ENCODE data around the gene ATP9A. TPM values are rescaled to one million over a fixed set of nuclear protein-coding genes. Genes with fewer than 3 reads are reported as not detected.
"Not testable (repeated sequence)": the region's sequence is repeated elsewhere in the genome, so short reads cannot be mapped to it uniquely, and the experiment has no call there.

Gene ATP9A
- polyA plus RNA-seq, 1 experiment: 35.3 TPM

DNA sequence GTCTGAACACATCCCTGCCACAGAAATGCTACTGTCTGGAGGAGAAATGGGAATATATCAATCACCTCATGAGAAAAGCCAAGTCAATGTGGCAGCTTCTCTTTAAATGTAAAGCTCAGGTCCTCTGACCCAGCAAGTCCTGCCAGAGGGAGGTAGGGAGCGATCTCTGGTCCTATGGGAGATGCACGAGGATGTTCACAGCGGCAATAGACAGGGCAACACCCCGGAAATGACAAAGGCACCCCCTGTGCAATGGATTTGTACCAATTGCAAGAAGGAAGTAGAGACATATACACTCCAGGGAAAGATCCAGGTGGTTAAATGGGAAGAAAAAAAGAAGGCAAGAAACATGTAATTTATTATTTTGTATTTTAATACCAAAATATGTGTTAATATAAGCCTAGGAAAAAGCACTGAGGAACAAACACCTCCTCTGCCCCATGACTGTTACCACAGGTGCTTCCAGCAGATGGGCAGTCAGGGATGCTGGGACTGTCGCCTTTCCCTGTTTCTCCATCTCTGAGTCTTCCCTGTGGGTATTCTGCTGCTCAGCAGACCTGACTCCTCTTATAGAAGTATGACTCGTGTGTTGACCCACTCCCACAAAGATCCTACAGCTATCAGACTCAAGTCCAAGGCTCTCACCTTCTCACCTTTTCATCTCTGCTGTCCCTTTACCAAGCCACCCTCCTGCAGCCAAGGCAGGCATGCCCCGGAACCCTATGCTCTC lies 20.8 kb downstream of the ATP9A start:
- Histone ChIP-seq H3K27me3 (ENCODE audit: control insufficient read depth, insufficient read depth, low read length) (no peaks in the 10 kb centered on the region), H3K27ac (ENCODE audit: low read depth, low read length) (peak overlapping the region; percentile 31), H3K9me3 (ENCODE audit: control insufficient read depth, insufficient read depth, low read length) (no peaks in the 10 kb centered on the region), H3K4me3 (ENCODE audit: low read depth, low read length) (no peak overlapping the region)
- ChIA-PET CTCF (no interaction called here), POLR2A (no interaction called here)
- TF ChIP-seq, protein P1, sequence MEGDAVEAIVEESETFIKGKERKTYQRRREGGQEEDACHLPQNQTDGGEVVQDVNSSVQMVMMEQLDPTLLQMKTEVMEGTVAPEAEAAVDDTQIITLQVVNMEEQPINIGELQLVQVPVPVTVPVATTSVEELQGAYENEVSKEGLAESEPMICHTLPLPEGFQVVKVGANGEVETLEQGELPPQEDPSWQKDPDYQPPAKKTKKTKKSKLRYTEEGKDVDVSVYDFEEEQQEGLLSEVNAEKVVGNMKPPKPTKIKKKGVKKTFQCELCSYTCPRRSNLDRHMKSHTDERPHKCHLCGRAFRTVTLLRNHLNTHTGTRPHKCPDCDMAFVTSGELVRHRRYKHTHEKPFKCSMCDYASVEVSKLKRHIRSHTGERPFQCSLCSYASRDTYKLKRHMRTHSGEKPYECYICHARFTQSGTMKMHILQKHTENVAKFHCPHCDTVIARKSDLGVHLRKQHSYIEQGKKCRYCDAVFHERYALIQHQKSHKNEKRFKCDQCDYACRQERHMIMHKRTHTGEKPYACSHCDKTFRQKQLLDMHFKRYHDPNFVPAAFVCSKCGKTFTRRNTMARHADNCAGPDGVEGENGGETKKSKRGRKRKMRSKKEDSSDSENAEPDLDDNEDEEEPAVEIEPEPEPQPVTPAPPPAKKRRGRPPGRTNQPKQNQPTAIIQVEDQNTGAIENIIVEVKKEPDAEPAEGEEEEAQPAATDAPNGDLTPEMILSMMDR (IDR thresholded peaks at IDR 0.05; ENCODE audit: low read depth, low read length): no peak
- no peak for DNase-seq (ENCODE audit: low read depth, low spot score)

DNA sequence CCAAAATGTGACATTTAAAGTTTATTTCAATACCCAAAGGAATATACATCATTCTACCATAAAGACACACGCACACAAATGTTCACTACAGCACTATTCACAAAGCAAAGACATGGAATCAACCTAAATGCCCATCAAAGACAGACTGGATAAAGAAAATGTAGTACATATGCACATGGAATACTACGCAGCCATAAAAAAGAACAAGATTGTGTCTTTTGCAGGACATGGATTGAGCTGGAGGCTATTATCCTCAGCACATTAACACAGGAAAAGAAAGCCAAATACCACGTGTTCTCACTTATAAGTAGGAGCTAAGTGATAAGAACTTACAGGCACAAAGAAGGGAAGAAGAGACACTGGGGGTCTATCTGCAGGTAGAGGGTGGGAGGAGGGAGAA lies 22.4 kb downstream of the ATP9A start:
- Histone ChIP-seq H3K27me3 (ENCODE audit: control insufficient read depth, insufficient read depth, low read length) (no peaks in the 10 kb centered on the region), H3K9me3 (ENCODE audit: control insufficient read depth, insufficient read depth, low read length) (no peaks in the 10 kb centered on the region), H3K27ac (ENCODE audit: low read depth, low read length) (no peak overlapping the region), H3K4me3 (ENCODE audit: low read depth, low read length) (no peak overlapping the region)
- DNase-seq (ENCODE audit: low read depth, low spot score): no peak
- ChIA-PET POLR2A (no interaction called here), CTCF (no interaction called here)
- TF ChIP-seq, protein P1 (IDR thresholded peaks at IDR 0.05; ENCODE audit: low read depth, low read length): no peak

DNA sequence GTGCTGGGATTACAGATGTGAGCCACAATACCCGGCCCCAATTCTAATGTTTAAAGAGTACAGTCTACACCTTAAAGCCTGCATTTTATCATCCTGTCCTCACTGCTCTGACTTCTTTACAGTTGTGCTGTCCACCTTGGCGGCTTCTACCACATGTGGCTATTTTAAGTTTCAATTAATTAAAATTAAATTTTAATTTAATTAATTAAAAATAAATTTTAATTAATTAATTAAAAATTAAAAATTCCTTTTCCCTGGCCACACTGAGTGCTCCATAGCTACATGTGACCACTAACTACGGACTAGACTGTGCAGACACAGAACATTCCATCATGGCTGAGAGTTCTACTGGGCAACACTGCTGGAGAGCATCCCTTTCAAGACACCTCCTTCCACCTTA lies 27.4 kb downstream of the ATP9A start:
- H3K27ac ChIP-seq (ENCODE audit: low read depth, low read length): no peak overlapping the region

DNA sequence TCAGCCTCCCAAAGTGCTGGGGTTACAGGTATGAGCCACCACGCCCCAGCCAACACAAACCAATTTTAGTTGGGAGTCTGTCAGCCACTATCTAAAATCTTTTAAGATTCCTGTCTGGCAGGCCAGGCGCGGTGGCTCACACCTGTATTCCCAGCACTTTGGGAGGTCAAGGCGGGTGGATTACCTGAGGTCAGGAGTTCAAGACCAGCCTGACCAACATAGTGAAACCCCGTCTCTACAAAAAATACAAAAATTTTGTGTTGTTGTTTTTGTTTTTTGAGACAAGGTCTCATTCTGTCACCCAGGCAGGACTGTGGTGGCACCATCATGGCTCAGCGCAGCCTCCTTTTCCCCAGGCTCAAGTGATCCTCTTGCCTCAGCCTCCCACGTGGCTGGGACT lies 27.9 kb downstream of the ATP9A start:
- H3K27me3 ChIP-seq (ENCODE audit: control insufficient read depth, insufficient read depth, low read length); H3K4me3 ChIP-seq (ENCODE audit: low read depth, low read length); H3K27ac ChIP-seq (ENCODE audit: low read depth, low read length); H3K9me3 ChIP-seq (ENCODE audit: control insufficient read depth, insufficient read depth, low read length); DNase-seq (ENCODE audit: low read depth, low spot score); CTCF ChIA-PET; POLR2A ChIA-PET: not testable (repeated sequence)

More for the DNA sequence above, 27.4 kb downstream of the ATP9A start:
- no peak overlapping the region for H3K4me3 ChIP-seq (ENCODE audit: low read depth, low read length)
- POLR2A ChIA-PET: no interaction called here
- CTCF ChIA-PET: interaction anchor here (0.7 kb wide), 1 partner anchor 58 kb away, joined by 3 read pairs; no protein-coding TSS in a partner anchor
- no peaks in the 10 kb centered on the region for H3K9me3 ChIP-seq (ENCODE audit: control insufficient read depth, insufficient read depth, low read length)
- no peak for DNase-seq (ENCODE audit: low read depth, low spot score)
- TF ChIP-seq, protein P1 (IDR thresholded peaks at IDR 0.05; ENCODE audit: low read depth, low read length): no peak
- H3K27me3 ChIP-seq (ENCODE audit: control insufficient read depth, insufficient read depth, low read length): no peaks in the 10 kb centered on the region

DNA sequence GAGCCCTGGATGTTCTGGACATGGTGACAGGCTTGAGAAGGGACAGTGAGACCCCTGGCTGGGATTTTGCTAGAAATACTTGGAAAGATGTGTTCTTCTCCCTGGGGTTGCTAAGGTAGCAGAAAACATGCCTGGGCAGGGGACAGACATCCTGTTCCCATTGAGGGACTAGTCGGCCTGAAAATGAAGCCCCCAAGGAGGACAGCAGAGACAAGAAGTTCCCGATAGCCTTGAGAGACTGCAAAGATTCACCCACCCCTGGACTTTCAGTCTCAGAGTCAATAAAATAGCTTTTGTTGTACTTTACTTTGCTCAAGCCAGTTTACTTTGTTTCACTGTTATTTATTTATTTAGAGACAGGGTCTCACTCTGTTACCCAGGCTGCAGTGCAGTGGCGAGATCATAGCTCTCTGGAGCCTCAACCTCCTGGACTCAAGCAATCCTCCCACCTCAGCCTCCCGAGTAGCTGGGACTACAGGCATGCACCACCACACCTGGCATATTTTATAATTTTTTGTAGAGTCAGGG lies 28.4 kb downstream of the ATP9A start:
- no peaks in the 10 kb centered on the region for H3K9me3 ChIP-seq (ENCODE audit: control insufficient read depth, insufficient read depth, low read length)
- H3K27ac ChIP-seq (ENCODE audit: low read depth, low read length): no peak overlapping the region
- ChIA-PET CTCF (no interaction called here), POLR2A (no interaction called here)
- TF ChIP-seq, protein P1 (IDR thresholded peaks at IDR 0.05; ENCODE audit: low read depth, low read length): no peak
- H3K27me3 ChIP-seq (ENCODE audit: control insufficient read depth, insufficient read depth, low read length): no peaks in the 10 kb centered on the region
- H3K4me3 ChIP-seq (ENCODE audit: low read depth, low read length): no peak overlapping the region
- DNase-seq (ENCODE audit: low read depth, low spot score): no peak

Measured in AG04450 (cell line).